Activated T-helper 1 cell treated with anti-CD3 and anti-CD28 coated beads, Interleukin-2, amount 50 U/mL, for 16 hours (primary cell): Measurements from ENCODE around the gene TTC9.
"Not testable (repeated sequence)": the region's sequence is repeated elsewhere in the genome, so short reads cannot be mapped to it uniquely, and the experiment has no call there.

Experiments
- DNase-seq, 2 donors: peaks; one replicate each; pipeline ENCODE4 v3.0.0-alpha.2; 2020; ENCODE audit warnings: low read depth in 1 of 2, low spot score in 1 of 2

The TTC9 gene

GRCh38 chr14:70671652-70672644 is 30.2 kb downstream of the TTC9 start:
- DNase-seq: no peak

- DNase-seq: no peak
These were observed 35.6 kb downstream of the TTC9 start for GRCh38 chr14:70677341-70677740.

- DNase-seq: no peak
These were observed 39.0 kb downstream of the TTC9 start for GRCh38 chr14:70680748-70681147.

GRCh38 chr14:70683983-70684382 is 42.3 kb downstream of the TTC9 start:
- DNase-seq: no peak

- no peak for DNase-seq
These were observed 43.9 kb downstream of the TTC9 start for GRCh38 chr14:70685474-70686197.

- no peak for DNase-seq
These were observed 50.5 kb downstream of the TTC9 start for GRCh38 chr14:70692210-70692609.

GRCh38 chr14:70696026-70696425 is 54.3 kb downstream of the TTC9 start:
- no peak for DNase-seq

GRCh38 chr14:70697701-70698100 is 56.0 kb downstream of the TTC9 start:
- no peak for DNase-seq

GRCh38 chr14:70698288-70698687 is 56.6 kb downstream of the TTC9 start:
- DNase-seq: no peak

- no peak for DNase-seq
These were observed 57.9 kb downstream of the TTC9 start for GRCh38 chr14:70699646-70700045.

- no peak for DNase-seq
These were observed 59.4 kb downstream of the TTC9 start for GRCh38 chr14:70700955-70701585.

GRCh38 chr14:70701610-70702009 is 59.9 kb downstream of the TTC9 start:
- DNase-seq: no peak

- no peak for DNase-seq
These were observed 60.4 kb downstream of the TTC9 start for GRCh38 chr14:70702161-70702560.

GRCh38 chr14:70703621-70704168 is 62.0 kb downstream of the TTC9 start:
- DNase-seq: not testable (repeated sequence)

- no peak for DNase-seq
These were observed 63.2 kb downstream of the TTC9 start for GRCh38 chr14:70704960-70705359.

- no peak for DNase-seq
These were observed 64.5 kb downstream of the TTC9 start for GRCh38 chr14:70706177-70706576.

- DNase-seq: no peak
These were observed 65.7 kb downstream of the TTC9 start for GRCh38 chr14:70707138-70708038.

- DNase-seq: no peak
These were observed 67.2 kb downstream of the TTC9 start for GRCh38 chr14:70708717-70709570.

GRCh38 chr14:70709726-70710382 is 68.1 kb downstream of the TTC9 start:
- no peak for DNase-seq
